NT2/D1 (cell line): ENCODE measurements around the gene RNF40.

Experiments
- DNase-seq: peaks from one replicate; pipeline ENCODE4 v3.0.0-alpha.2; 2011; ENCODE audit warnings: low read depth, low spot score
- H3K27me3 ChIP-seq: 2 replicates; pipeline ENCODE4 v1.6.0; 2011; ENCODE audit warnings: mild to moderate bottlenecking; ENCODE audit not compliant: insufficient read length, insufficient read depth
- H3K36me3 ChIP-seq: 2 replicates; pipeline ENCODE4 v1.6.1; 2011; ENCODE audit warnings: mild to moderate bottlenecking, low read length, mixed read lengths; ENCODE audit not compliant: insufficient read depth, insufficient read length
- H3K4me1 ChIP-seq: 2 replicates; pipeline ENCODE4 v1.5.1; 2011; ENCODE audit not compliant: insufficient read depth, insufficient read length
- H3K4me3 ChIP-seq: 2 replicates; pipeline ENCODE4 v1.5.1; 2011; ENCODE audit warnings: low read depth; ENCODE audit not compliant: insufficient read length
- H3K9ac ChIP-seq: 2 replicates; pipeline ENCODE4 v1.6.0; 2011; ENCODE audit warnings: low read depth; ENCODE audit not compliant: insufficient read length
- H3K9me3 ChIP-seq: 2 replicates; pipeline ENCODE4 v1.5.1; 2011; ENCODE audit warnings: mild to moderate bottlenecking, low read length; ENCODE audit not compliant: insufficient read depth
- SUZ12 ChIP-seq: IDR thresholded peaks from 2 replicates; pipeline ENCODE4 v1.6.1; 2011; ENCODE audit not compliant: insufficient read length, insufficient read depth; ENCODE audit errors: extremely low read depth
- YY1 ChIP-seq: IDR thresholded peaks from 2 replicates; pipeline ENCODE4 v1.6.1; 2011; ENCODE audit not compliant: insufficient read length, insufficient read depth
- ZNF274 ChIP-seq: IDR thresholded peaks from 2 replicates; pipeline ENCODE4 v1.6.1; 2011; ENCODE audit warnings: mild to moderate bottlenecking, low read depth, low read length

Gene RNF40

DNA sequence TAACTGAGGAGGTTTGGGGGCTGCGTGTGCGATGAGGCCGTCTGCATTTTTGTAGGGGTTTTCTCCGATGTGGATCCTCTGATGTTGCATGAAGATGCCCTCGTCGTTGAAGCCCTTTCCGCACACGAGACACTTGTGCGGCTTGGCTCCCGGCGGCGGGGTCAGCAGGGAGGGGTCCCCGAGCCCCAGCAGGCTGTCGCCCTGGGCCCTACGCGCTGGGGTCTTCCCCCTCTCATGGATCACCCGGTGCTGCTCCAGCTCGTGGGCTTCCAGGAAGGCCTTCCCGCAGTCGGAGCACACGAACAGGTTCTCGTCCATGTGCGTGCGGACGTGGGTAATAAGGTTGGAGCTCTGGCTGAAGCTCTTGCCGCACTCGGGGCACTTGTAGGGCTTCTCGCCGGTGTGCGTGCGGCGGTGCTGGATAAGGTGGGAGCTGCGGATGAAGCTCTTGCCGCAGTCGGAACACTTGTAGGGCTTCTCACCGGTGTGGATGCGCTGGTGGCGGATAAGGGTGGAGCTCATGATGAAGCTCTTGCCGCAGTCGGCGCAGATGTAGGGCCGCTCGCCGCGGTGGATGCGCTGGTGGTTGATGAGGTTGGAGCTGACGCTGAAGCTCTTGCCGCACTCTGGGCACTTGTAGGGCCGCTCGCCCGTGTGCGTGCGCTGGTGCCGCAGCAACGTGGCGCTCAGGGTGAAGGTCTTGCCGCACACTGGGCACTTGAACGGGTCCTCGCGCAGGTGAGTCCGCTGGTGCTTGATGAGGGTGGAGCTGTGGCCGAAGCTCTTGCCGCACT lies 20.6 kb downstream of the RNF40 start:
- H3K27me3 ChIP-seq = no peaks in the 10 kb centered on the region
- H3K9ac ChIP-seq = no peak overlapping the region
- DNase-seq = no peak
- H3K9me3 ChIP-seq = no peaks in the 10 kb centered on the region
- peaks cover 76% of the 10 kb centered on the region for H3K36me3 ChIP-seq
- TF ChIP-seq SUZ12 (no peak), ZNF274 (no peak), YY1 (no peak)
- H3K4me1 ChIP-seq = peaks cover 15% of the 10 kb centered on the region
- H3K4me3 ChIP-seq = no peak overlapping the region

DNA sequence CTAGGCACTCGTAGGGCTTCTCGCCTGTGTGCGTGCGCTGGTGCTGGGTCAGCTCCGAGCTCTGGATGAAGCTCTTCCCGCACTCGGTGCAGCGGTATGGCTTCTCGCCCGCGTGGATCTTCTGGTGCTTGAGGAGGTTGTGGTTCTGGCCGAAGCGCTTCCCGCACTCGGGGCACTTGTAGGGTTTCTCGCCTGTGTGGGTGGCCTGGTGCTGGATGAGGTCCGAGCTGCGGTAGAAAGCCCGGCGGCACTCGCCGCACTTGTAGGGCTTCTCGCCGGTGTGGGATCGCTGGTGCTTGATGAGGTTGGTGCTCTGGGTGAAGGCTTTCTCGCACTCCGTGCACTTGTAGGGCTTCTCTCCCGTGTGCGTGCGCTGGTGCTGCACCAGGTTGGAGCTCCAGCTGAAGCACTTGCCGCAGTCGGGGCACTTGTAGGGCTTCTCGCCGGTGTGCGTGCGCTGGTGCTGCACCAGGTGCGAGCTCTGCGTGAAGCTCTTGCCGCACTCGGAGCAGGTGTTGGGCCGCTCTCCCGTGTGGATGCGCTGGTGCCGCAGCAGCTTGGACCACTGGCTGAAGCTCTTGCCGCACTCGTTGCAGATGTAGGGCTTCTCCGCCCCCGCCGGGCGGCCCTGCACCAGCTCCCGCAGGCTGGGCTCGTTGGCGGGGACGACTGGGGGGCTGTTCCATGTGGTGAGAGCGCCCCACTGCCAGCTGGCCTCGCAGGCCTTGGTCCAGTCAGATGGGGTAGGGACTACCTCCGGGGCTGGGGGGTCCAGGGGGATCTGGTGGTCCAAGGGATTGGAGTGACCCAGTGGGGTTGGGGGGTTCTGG lies 21.4 kb downstream of the RNF40 start:
- Histone ChIP-seq H3K36me3 (peaks cover 70% of the 10 kb centered on the region), H3K9me3 (no peaks in the 10 kb centered on the region), H3K4me1 (peaks cover 9% of the 10 kb centered on the region), H3K4me3 (no peak overlapping the region), H3K9ac (no peak overlapping the region), H3K27me3 (no peaks in the 10 kb centered on the region)
- TF ChIP-seq SUZ12 (no peak), ZNF274 (no peak), YY1 (no peak)
- no peak for DNase-seq

DNA sequence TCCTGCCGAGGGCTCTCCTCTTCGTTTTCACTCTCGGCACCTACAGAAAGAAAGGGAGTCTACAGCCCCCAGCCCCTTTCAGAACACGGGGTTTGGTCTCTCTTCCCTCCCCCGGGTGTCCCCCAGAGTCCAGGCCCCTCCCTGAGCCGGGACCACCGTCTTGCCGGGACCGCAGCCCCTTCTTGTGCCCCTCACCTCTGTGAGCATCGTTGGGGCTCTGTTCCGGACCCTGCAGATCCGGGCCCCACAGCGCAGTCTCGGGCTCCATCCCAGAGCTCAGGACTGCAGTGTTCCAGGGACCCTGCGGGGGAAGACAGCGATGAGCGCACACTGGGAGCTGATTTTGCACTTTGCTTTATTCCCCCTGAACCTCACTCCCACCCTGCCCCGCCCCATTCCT lies 22.1 kb downstream of the RNF40 start:
- H3K27me3 ChIP-seq = no peaks in the 10 kb centered on the region
- TF ChIP-seq ZNF274 = no peak
- TF ChIP-seq SUZ12 = no peak
- no peak for TF ChIP-seq YY1
- H3K9me3 ChIP-seq = no peaks in the 10 kb centered on the region
- H3K36me3 ChIP-seq = peaks cover 63% of the 10 kb centered on the region
- H3K4me1 ChIP-seq = peaks cover 5% of the 10 kb centered on the region
- no peak for DNase-seq
- no peak overlapping the region for H3K4me3 ChIP-seq
- H3K9ac ChIP-seq = no peak overlapping the region

DNA sequence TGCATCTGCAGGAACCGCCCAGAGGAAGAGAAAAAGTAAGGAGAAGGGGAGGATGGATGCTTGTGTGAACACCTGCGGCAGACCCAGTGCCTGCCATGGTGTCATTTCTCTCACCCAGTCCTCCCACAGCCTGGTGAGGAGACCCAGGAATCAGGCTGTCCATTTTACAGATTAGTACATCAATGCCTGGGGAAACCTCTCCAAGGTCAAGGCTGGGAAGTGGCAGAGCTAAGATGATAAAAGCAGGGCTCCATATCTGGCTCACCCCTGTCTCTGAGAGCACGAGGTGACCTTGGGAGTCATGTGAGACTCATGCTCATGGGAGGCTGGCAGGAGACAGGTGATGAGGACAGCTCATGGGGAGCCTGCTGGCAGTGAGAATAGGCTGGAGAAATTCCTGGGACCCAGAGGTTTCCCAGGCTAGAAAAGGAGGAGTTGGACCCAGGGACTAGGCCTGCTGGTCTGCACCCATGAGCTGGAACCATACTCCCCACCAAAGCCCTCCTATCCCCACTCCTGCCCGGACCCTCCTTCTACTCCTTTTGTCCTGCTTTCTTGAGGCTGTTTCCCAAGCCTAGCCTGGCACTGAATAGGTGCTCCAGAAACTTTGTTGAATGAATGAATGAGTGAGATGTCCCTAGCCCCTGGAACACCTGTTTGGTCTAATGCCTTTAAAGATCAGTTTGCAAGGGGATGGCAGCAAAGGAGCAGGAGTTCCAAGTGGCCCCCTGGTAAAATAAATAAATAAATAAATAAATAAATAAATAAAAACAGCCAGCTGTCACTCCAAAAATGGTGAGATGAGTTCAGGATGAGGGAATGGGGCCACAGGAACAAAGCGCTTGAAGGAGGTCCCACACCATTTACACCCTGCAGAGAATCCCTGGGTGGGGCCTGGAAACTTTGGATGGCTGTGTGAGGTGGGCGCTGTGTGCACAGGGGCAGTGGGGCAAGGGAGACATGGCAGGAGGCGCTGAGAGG lies 23.3 kb downstream of the RNF40 start:
- Histone ChIP-seq H3K9ac (peak overlapping the region; percentile 97), H3K4me1 (peaks cover 2% of the 10 kb centered on the region), H3K36me3 (peaks cover 52% of the 10 kb centered on the region), H3K27me3 (no peaks in the 10 kb centered on the region), H3K9me3 (no peaks in the 10 kb centered on the region), H3K4me3 (peak overlapping the region; percentile 87)
- DNase-seq = no peak
- TF ChIP-seq ZNF274 (no peak), YY1 (no peak), SUZ12 (no peak)

DNA sequence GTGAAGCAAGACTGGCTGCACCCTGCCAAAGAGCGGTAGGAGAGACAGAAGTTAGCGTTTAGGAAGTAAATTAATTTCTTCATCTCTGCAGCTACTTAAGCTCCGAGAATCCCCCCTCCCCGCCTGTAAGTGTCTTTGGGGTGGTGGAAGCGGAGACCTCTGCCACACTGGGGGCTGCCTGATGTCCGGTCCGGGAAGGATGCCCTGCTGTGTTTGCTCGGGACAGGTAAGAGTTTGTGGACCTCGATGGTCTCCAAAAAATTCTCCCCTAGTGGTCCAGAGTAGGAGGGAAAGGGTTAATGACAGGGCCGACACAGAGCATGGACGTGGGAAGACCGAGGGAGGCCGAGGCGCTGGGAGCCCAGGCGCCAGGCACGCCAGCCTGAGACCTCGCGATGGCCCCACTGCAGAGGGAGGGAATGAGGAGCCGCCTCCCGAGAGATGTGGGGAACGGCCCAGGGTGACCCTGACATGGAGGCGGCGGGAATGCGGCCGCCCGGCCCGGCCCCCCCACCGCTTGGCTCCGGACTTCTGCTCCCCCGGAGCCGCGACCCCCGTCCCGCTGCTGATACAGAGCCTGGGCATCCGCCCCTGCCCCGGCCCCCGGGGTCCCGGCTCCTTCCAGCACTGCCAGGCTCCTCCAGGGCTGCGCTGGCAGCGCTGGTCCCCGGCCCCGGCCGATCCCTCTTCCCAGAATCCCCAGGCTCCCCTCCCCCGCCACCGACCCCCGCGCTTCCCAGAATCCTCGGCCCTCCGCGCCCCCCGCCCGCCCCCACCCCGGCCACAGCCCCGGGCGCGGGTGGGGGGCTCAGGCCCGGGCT lies 24.2 kb downstream of the RNF40 start:
- H3K4me1 ChIP-seq = peaks cover 2% of the 10 kb centered on the region
- no peak for DNase-seq
- H3K36me3 ChIP-seq = peaks cover 46% of the 10 kb centered on the region
- peak; percentile 16 for TF ChIP-seq YY1
- TF ChIP-seq SUZ12 = no peak
- H3K4me3 ChIP-seq = peak overlapping the region; percentile 87
- H3K27me3 ChIP-seq = no peaks in the 10 kb centered on the region
- no peaks in the 10 kb centered on the region for H3K9me3 ChIP-seq
- H3K9ac ChIP-seq = peak overlapping the region; percentile 98

DNA sequence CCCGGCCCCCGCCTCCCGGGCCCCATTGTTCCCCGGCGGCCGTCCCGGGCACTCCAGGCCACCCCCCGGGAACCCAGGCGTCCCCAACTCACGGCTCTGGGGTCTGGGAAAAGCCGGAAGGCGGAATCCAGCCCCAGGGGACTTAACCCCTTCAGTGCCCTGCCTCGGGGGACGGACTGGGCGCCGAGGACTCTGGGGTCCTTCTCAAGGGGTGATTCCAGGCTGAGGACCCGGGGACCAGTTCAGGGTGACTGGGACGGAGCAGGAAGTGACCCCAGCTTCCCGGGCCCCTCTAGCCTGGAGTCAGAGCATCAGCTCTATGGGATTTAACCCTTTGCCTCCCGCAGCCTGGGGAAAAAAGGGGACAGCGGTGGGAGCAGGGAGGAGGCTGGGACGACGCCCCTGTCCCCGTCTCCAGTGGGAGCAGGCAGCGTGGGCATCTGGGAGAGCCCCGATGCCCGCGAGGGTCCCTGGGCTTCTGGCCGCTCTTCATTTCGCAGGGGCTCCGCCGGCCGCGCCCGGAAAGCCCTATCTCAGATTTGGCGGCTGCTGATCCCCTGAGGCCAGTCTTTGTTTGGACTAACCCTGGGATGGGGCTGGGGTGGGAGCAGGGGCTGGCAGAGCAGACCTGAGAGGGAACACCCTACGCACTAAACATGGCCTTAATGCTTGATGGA lies 25.0 kb downstream of the RNF40 start, which contains the start of gene ZNF629:
ZNF629 (minus strand) TSS at position 270 of the 677 bp plus-strand sequence. CDS start 2,723 bp downstream, outside the sequence.
- DNase-seq = no peak
- peak within 1 kb of the TSS; percentile 87 for H3K4me3 ChIP-seq
- peaks cover 38% of the 10 kb centered on the region for H3K36me3 ChIP-seq
- TF ChIP-seq ZNF274 = no peak
- TF ChIP-seq SUZ12 = no peak
- no peak for TF ChIP-seq YY1
- H3K4me1 ChIP-seq = peaks cover 2% of the 10 kb centered on the region
- no peaks in the 10 kb centered on the region for H3K27me3 ChIP-seq
- H3K9me3 ChIP-seq = no peaks in the 10 kb centered on the region
- H3K9ac ChIP-seq = peak within 1 kb of the TSS; percentile 98
